ENCODE results near the gene CLC. TPM values are rescaled to one million over a fixed set of nuclear protein-coding genes. Genes with fewer than 3 reads are reported as not detected.
"Not testable (repeated sequence)": the region's sequence is repeated elsewhere in the genome, so short reads cannot be mapped to it uniquely, and the experiment has no call there.

The CLC gene
- total RNA-seq, 8 experiments from 2014 or later: not detected

- in situ Hi-C loops (cut with MboI; ENCODE audit: low pct_unique_long_range_greater_than_20kb in 2 of 9, low sequenced_read_pairs in 9 of 9, unreplicated experiment in 9 of 9); H3K27ac ChIP-seq; H3K4me1 ChIP-seq (replicated peaks in 1 of 2); ATAC-seq (replicated peaks in 6 of 8); H3K4me3 ChIP-seq: not testable (repeated sequence)
- 11 to 69% (median 60%) methylated on average over 1 to 4 of the region's 4 CpGs; no CpG with 5 or more reads in 7 of the 10 experiments for WGBS, 10 experiments
Measured at GRCh38 chr19:39688637-39689036, 49.2 kb downstream of the CLC start.

- in situ Hi-C loops (cut with MboI; ENCODE audit: low pct_unique_long_range_greater_than_20kb in 2 of 9, low sequenced_read_pairs in 9 of 9, unreplicated experiment in 9 of 9): no loop called here
- no peak overlapping the region for H3K4me3 ChIP-seq
- no peaks in the 10 kb centered on the region for H3K4me1 ChIP-seq (replicated peaks in 1 of 2)
- ATAC-seq (replicated peaks in 6 of 8): no peak
- 36 to 100% (median 75%) methylated on average over 1 to 3 of the region's 3 CpGs; no CpG with 5 or more reads in 7 of the 10 experiments for WGBS, 10 experiments
- H3K27ac ChIP-seq: no peak overlapping the region
Measured at GRCh38 chr19:39686739-39687138, 51.1 kb downstream of the CLC start.

GRCh38 chr19:39684267-39684666 lies 53.6 kb downstream of the CLC start:
- 14 to 88% (median 47%) methylated on average over 3 to 5 of the region's 5 CpGs for WGBS, 10 experiments
- Histone ChIP-seq H3K27ac (no peak overlapping the region), H3K4me1 (replicated peaks in 1 of 2) (no peaks in the 10 kb centered on the region), H3K4me3 (no peak overlapping the region)
- in situ Hi-C loops (cut with MboI; ENCODE audit: low pct_unique_long_range_greater_than_20kb in 2 of 9, low sequenced_read_pairs in 9 of 9, unreplicated experiment in 9 of 9): no loop called here
- no peak for ATAC-seq (replicated peaks in 6 of 8)

GRCh38 chr19:39681416-39681815 lies 56.4 kb downstream of the CLC start:
- Histone ChIP-seq H3K27ac (no peak overlapping the region), H3K4me1 (replicated peaks in 1 of 2) (no peaks in the 10 kb centered on the region), H3K4me3 (no peak overlapping the region)
- ATAC-seq (replicated peaks in 6 of 8): no peak
- 47% methylated on average over 2 of the region's 5 CpGs; no CpG with 5 or more reads in 9 of the 10 experiments for WGBS, 10 experiments
- in situ Hi-C loops (cut with MboI; ENCODE audit: low pct_unique_long_range_greater_than_20kb in 2 of 9, low sequenced_read_pairs in 9 of 9, unreplicated experiment in 9 of 9): no loop called here

Other genes starting within 250 kb of the CLC start
- 10 to 100 TPM in 4 of 8 experiments, 1 to 10 TPM in 1, under 1 TPM in 3; 0.25 to 84.3 (median 8.1) TPM for gene DLL3, start 239.1 kb downstream of the CLC start, total RNA-seq
- 1 to 10 TPM in 2 of 8 experiments, under 1 TPM in 4, not detected in 2; 0.27 to 1.9 (median 0.58) TPM for gene SELENOV, start 222.9 kb downstream of the CLC start, total RNA-seq
- gene EID2B, start 205.2 kb downstream of the CLC start, total RNA-seq: 10 to 100 TPM in 4 of 8 experiments, 1 to 10 TPM in 4; 6.2 to 14.2 (median 10.4) TPM
- gene EID2, start 197.9 kb downstream of the CLC start, total RNA-seq: 10 to 100 TPM; 15.3 to 27.0 (median 18.6) TPM
- not detected for gene LGALS13, start 135.5 kb downstream of the CLC start, total RNA-seq
- not detected for gene LGALS16, start 82.1 kb downstream of the CLC start, total RNA-seq
- not detected for gene LGALS14, start 33.5 kb downstream of the CLC start, total RNA-seq
- 10 to 100 TPM in 1 of 8 experiments, not detected in 7; 34.9 TPM for gene LEUTX, start 40.8 kb upstream of the CLC start, total RNA-seq
- 10 to 100 TPM in 7 of 8 experiments, 1 to 10 TPM in 1; 8.9 to 27.3 (median 13.6) TPM for gene DYRK1B, start 96.1 kb upstream of the CLC start, total RNA-seq
- gene FBL, start 108.3 kb upstream of the CLC start, total RNA-seq: 100 to 1,000 TPM in 4 of 8 experiments, 10 to 100 TPM in 4; 67.4 to 311 (median 110) TPM
- gene FCGBP, start 196.6 kb upstream of the CLC start, total RNA-seq: 1 to 10 TPM in 3 of 8 experiments, under 1 TPM in 5; 0.22 to 1.4 (median 0.56) TPM
- gene PSMC4, start 233.1 kb upstream of the CLC start, total RNA-seq: 100 to 1,000 TPM in 6 of 8 experiments, 10 to 100 TPM in 2; 86.5 to 155 (median 127) TPM